HG02571 (cell line): ENCODE results near the gene PRKCB.
"Not testable (repeated sequence)": the region's sequence is repeated elsewhere in the genome, so short reads cannot be mapped to it uniquely, and the experiment has no call there.

ENCODE experiments used
- ATAC-seq: cut with Tn5 transposase; IDR thresholded peaks from one replicate; pipeline ENCODE4 v1.9.1; 2021; ENCODE audit warnings: mild to moderate bottlenecking, moderate library complexity; ENCODE audit not compliant: unreplicated experiment

Gene PRKCB

DNA sequence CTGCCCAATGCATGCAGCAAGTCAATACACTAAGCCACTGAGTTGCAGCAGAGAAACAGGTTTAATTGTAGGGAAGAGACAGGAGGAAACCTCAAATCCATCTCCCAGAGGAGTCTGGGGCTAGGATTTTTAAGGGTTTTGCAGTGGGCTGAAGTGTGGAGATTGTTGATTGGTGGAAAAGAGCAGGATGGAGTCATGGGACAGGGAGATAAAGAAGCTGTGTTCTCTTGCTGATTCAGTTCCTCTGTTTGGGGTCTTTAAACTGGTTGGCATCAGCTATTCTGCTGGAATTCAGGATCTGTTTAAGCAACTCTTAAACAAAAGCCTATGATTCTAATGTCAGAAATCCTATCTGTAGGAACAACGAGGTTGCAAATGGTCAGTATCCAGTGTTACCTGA lies 239.5 kb downstream of the PRKCB start:
- no peak for ATAC-seq

DNA sequence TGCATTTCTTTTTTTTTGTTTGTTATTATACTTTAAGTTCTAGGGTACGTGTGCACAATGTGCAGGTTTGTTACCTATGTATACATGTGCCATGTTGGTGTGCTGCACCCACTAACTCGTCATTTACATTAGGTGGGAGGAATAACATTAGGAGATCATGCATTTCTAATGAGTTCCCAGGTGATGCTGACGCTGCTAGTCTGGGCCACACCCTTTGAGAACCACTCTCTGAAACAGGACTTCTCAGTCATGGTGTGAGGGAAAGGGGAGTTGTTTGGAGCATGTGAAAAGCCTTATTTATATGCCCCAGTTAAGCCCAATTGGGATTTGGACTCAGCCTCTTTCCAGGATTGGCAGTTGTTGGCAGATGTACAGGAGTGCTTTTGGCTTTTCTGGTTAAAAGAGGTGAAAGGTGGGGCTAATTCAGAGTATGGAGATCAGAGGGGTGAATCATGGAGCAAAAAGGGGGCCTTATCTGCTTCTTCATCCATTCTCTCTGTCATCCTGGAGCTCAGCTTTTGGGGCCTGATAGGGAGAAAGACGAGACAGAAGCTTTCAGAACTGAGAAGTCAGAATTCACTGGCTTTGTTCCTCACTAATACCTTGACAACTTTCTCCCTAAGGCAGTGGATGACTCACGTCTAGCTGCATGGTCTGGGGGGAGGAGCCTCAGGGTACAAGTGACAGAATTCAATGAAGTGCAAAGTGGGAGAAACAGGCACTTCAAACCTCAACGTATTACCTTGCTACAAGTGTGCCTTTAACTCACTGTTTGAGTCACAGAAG lies 240.3 kb downstream of the PRKCB start:
- no peak for ATAC-seq

DNA sequence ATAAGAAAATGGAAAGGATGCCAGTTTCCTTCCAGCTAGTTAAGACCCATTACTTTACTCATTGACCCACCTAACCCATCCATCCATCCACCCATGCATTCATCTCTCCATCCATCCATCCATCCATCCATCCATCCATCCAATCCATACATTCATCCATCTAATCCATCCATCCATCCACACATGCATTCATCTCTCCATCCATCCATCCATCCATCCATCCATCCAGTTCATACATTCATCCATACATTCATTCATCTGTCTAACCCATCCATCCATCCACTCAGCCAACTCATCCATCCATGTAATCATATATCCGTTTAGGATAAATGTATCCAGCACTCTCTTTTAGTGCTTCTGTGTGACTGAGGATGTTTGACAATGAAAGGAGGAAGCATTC lies 241.5 kb downstream of the PRKCB start:
- ATAC-seq = no peak

DNA sequence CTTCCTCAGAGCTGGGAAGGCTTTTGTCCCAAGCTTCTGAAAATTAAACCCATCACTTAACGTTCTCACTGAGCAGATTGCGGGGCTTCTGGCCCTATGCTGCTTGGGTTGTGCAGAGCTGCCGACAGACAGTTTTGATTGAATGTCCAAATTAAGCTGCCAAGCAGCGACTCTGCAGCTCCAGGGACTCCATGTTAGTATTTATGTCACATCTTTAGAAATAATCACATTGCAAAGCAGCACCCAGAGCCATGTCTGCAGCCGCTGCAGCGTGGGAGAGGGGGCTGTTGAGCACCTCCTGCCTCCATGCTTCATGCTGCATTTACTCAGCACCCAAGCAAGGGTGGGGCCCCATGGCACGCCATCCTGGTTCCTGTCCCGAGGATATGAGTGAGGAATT lies 242.2 kb downstream of the PRKCB start:
- ATAC-seq = no peak

- no peak for ATAC-seq
These were observed 249.9 kb downstream of the PRKCB start for GRCh38 chr16:24085666-24086065.

- no peak for ATAC-seq
These were observed 252.2 kb downstream of the PRKCB start for GRCh38 chr16:24087891-24088410.

DNA sequence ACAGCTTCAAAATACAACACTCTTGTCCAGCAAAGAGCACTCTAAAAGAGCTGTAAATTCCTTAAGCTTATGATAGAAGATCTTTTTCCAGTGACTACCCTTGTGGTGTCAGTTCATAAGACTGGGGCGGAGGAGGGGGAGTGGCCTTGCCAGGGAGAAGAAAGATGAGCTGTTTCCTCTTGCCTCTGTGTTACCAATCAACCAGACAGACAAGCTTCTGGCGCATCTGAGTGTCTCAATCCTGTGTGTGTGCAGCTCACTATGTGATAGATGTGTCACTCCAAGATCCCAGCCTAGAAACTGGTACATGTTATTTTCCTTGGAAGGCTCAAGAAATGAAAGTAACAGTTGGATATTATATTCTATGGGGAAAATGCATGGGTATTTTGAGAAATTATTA lies 253.0 kb downstream of the PRKCB start:
- ATAC-seq = no peak

DNA sequence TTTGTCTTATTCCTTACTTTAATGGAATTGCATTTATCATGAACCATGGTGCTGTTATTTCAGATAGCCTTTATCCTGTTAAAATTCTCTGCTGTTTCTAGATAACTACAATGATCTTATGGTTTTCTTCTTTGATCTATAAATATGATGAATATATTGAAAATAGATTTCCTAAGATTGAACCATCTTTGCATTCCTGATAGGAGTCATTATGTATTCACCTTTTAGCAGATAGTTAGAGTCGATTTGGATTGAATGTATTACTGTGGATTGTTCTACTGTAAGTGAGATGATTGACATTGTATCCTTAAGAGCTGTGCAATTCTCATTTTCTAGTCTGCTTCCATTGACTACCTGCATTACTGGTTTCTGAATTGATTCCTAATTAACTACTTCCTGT lies 255.3 kb downstream of the PRKCB start:
- no peak for ATAC-seq

- ATAC-seq = no peak
These were observed 257.3 kb downstream of the PRKCB start for GRCh38 chr16:24093049-24093448.

DNA sequence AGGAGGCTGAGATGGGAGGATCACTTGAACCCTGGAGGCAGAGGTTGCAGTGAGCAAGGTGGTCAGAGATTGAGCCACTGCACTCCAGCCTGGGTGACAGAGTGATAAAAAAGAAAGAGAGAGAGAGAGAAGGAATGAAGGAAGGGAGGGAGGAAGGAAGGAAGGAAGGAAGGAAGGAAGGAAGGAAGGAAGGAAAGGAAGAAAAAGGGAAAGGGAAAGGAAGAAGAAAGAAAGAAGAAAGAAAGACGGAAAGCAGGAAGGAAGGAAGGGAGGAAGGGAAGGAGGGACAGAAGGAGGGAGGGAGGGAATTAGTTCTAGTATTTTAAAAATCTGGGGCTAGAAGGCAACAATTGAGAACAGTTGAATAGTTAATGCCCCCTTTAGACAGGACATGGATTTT lies 258.9 kb downstream of the PRKCB start:
- no peak for ATAC-seq

GRCh38 chr16:24098896-24099295 lies 263.1 kb downstream of the PRKCB start:
- ATAC-seq = no peak

- no peak for ATAC-seq
These were observed 265.6 kb downstream of the PRKCB start for GRCh38 chr16:24101431-24101830.

DNA sequence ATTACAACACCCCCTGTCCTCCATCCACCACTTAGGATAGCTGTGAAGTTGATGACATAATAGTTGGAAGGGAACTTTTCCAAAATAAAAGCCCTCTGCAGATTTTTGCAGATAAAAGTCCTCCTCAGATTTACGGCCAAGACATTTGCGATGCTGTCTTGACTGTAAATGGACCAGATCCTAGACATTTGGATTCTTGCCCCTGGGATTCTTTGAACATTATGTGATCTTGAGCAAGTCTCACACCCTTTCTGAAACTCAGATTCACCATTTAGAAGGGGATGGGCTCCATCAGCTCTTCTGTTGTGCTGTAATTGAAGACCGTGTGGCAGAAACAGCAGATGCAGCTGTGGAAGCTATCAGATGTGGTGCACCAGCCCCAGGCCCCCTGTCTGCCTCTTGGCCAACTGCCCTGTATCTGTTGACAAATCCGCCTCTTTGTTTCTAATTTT lies 266.5 kb downstream of the PRKCB start:
- no peak for ATAC-seq

DNA sequence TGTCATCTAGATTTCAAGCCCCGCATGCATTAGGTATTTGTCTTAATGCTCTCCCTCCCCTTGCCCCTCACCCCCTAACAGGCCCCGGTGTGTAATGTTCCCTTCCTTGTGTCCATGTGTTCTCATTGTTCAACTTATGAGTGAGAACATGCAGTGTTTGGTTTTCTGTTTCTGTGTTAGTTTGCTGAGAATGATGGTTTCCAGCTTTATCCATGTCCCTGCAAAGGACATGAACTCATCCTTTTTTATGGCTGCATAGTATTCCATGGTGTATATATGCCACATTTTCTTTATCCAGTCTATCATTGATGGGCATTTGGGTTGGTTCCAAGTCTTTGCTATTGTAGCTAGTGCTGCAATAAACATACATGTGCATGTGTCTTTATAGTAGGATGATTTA lies 269.7 kb downstream of the PRKCB start:
- not testable (repeated sequence) for ATAC-seq

GRCh38 chr16:24108090-24108489 lies 272.3 kb downstream of the PRKCB start:
- not testable (repeated sequence) for ATAC-seq

- ATAC-seq = no peak
These were observed 276.0 kb downstream of the PRKCB start for GRCh38 chr16:24111724-24112302.

GRCh38 chr16:24113115-24113745 lies 277.4 kb downstream of the PRKCB start:
- no peak for ATAC-seq

GRCh38 chr16:24114876-24115275 lies 279.1 kb downstream of the PRKCB start:
- no peak for ATAC-seq

- no peak for ATAC-seq
These were observed 280.4 kb downstream of the PRKCB start for GRCh38 chr16:24116046-24116776.

DNA sequence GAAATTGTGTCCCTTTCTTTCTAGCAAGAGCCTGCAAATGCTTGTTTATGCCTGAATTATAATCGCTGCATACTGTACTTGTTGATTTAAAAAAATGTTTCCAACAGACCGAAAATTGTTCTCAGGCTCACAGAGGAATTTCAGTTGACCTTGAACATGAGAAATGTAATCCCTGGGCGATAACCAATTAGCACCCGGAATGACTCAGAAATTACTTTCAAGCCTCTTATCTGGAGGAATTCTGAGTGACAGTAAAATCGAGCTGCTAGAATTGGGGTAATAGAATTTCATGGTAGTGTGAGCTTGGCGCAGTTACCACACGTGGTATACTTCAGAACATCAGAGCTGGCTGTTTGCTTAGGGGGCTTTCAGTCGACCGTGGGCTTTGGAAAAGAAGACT lies 281.2 kb downstream of the PRKCB start:
- ATAC-seq = no peak

DNA sequence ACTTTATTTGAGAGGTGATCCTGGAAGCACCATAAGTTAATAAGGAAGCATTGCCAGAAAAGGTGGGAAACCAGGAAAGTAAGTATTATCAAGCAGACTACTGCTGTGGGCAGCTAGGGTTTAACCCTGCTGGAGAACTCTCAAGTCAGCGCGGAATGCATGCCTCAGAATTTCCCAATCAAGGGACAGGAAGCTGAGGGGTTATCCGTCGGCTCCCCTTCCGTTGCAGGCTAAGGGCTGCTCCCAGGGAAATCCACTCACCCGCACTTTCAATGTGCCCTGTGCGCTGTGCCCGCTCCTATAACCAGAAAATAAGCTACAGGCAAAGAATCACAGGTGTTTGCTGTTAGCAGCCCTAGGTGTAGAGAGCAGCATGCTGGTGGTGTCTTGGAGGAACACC lies 281.9 kb downstream of the PRKCB start:
- no peak for ATAC-seq
